Astrocyte (in vitro differentiated cells and primary cell): ENCODE measurements around the gene PELO. TPM values are rescaled to one million over a fixed set of nuclear protein-coding genes. Genes with fewer than 3 reads are reported as not detected.
A peak's percentile ranks its signal among the peaks of the same experiment; 100 is the strongest.

ENCODE experiments used
- DNase-seq: peaks from one replicate; pipeline ENCODE4 v3.0.0-alpha.2; 2010; ENCODE audit warnings: low read depth
- FAIRE-seq: peaks from 2 replicates; lab custom pipeline; 2011; peaks lifted over from hg19 to GRCh38; lab: Jason Lieb, UNC
- H2AFZ ChIP-seq: 2 replicates; pipeline ENCODE4 v1.6.0; 2012; ENCODE audit warnings: low read depth, low read length, inconsistent platforms
- H3K27ac ChIP-seq: 2 replicates; pipeline ENCODE4 v1.5.1; 2011; ENCODE audit warnings: low read depth, low read length, inconsistent platforms
- H3K27me3 ChIP-seq: 2 replicates; pipeline ENCODE4 v1.6.0; 2011; ENCODE audit warnings: low read length, inconsistent platforms; ENCODE audit not compliant: insufficient read depth
- H3K36me3 ChIP-seq: 2 replicates; pipeline ENCODE4 v1.5.1; 2011; ENCODE audit warnings: low read length, inconsistent platforms; ENCODE audit not compliant: insufficient read depth
- H3K4me1 ChIP-seq: 2 replicates; pipeline ENCODE4 v1.5.1; 2011; ENCODE audit warnings: low read length, inconsistent platforms; ENCODE audit not compliant: insufficient read depth
- H3K4me2 ChIP-seq: 2 replicates; pipeline ENCODE4 v1.6.0; 2012; ENCODE audit warnings: low read length, inconsistent platforms
- H3K4me3 ChIP-seq: 2 replicates; pipeline ENCODE4 v1.5.1; 2011; ENCODE audit warnings: low read depth, mild to moderate bottlenecking, low read length, inconsistent platforms; ENCODE audit not compliant: insufficient read depth
- H3K79me2 ChIP-seq: 2 replicates; pipeline ENCODE4 v1.6.0; 2012; ENCODE audit warnings: mild to moderate bottlenecking, low read length, inconsistent platforms; ENCODE audit not compliant: insufficient read depth
- H3K9ac ChIP-seq: 2 replicates; pipeline ENCODE4 v1.6.0; 2012; ENCODE audit warnings: mild to moderate bottlenecking, low read length, inconsistent platforms
- H3K9me3 ChIP-seq: 2 replicates; pipeline ENCODE4 v1.5.1; 2012; ENCODE audit warnings: low read depth, mild to moderate bottlenecking, low read length, inconsistent platforms; ENCODE audit not compliant: insufficient read depth
- H4K20me1 ChIP-seq: 2 replicates; pipeline ENCODE4 v1.6.0; 2012; ENCODE audit warnings: low read length, inconsistent platforms; ENCODE audit not compliant: insufficient read depth
- H3K27ac Mint-ChIP-seq: one replicate; pipeline ENCODE4 v1.8.0; 2021; ENCODE audit warnings: mild to moderate bottlenecking, mixed read lengths; ENCODE audit not compliant: unreplicated experiment
- H3K27me3 Mint-ChIP-seq: one replicate; pipeline ENCODE4 v1.8.0; 2021; ENCODE audit warnings: low read depth, mixed read lengths; ENCODE audit not compliant: unreplicated experiment
- H3K36me3 Mint-ChIP-seq: one replicate; pipeline ENCODE4 v1.8.0; 2021; ENCODE audit warnings: low read depth, mixed read lengths; ENCODE audit not compliant: unreplicated experiment
- H3K4me1 Mint-ChIP-seq: one replicate; pipeline ENCODE4 v1.8.0; 2021; ENCODE audit warnings: low read depth, mixed read lengths; ENCODE audit not compliant: unreplicated experiment
- H3K4me3 Mint-ChIP-seq: one replicate; pipeline ENCODE4 v1.8.0; 2021; ENCODE audit warnings: mild to moderate bottlenecking, moderate library complexity, mixed read lengths; ENCODE audit not compliant: unreplicated experiment
- H3K9me3 Mint-ChIP-seq: one replicate; pipeline ENCODE4 v1.8.0; 2021; ENCODE audit warnings: mild to moderate bottlenecking, mixed read lengths; ENCODE audit not compliant: unreplicated experiment
- EZH2 ChIP-seq: IDR thresholded peaks from 2 replicates; pipeline ENCODE4 v1.6.1; 2012; ENCODE audit warnings: mild to moderate bottlenecking, low read length, inconsistent platforms; ENCODE audit not compliant: insufficient read depth
- total RNA-seq: library from RNA; stranded (reverse); gene quantifications from 2 replicates; pipeline ENCODE4 v1.2.1, GENCODE V29; 2021
- TF ChIP-seq, protein P1 (sequence below): IDR thresholded peaks from 2 replicates; pipeline ENCODE4 v1.5.1; 2011; ENCODE audit warnings: low read depth, mild to moderate bottlenecking, inconsistent platforms, low read length, moderate library complexity; ENCODE audit not compliant: insufficient read depth

Gene PELO
- total RNA-seq, 1 donor from 2014 or later = 75.8 TPM

DNA sequence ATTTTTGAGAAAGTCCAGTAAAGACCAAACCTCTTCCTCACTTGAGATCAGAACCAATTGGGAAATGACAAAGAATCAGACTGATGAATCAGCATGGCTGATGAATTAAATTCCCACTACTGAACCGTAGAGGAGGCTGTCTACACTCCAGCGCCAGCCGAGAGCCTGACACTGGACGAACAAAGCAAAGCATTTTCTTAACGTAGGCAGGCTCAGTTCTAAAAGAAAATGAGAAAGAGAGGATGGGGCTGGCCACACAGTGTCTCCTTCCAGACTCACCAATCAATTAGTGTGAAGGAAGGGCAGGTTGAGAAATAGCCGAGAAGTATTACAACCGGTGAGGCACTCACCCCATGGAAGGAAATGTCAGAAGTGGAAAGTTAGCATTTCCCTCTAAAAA lies 49.4 kb downstream of the PELO start:
- TF ChIP-seq, protein P1, sequence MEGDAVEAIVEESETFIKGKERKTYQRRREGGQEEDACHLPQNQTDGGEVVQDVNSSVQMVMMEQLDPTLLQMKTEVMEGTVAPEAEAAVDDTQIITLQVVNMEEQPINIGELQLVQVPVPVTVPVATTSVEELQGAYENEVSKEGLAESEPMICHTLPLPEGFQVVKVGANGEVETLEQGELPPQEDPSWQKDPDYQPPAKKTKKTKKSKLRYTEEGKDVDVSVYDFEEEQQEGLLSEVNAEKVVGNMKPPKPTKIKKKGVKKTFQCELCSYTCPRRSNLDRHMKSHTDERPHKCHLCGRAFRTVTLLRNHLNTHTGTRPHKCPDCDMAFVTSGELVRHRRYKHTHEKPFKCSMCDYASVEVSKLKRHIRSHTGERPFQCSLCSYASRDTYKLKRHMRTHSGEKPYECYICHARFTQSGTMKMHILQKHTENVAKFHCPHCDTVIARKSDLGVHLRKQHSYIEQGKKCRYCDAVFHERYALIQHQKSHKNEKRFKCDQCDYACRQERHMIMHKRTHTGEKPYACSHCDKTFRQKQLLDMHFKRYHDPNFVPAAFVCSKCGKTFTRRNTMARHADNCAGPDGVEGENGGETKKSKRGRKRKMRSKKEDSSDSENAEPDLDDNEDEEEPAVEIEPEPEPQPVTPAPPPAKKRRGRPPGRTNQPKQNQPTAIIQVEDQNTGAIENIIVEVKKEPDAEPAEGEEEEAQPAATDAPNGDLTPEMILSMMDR = peak; percentile 17
- no peak for TF ChIP-seq EZH2
- Mint-ChIP-seq H3K9me3 (no peaks in the 10 kb centered on the region), H3K27ac (peak overlapping the region; percentile 75), H3K4me3 (no peak overlapping the region), H3K36me3 (no peaks in the 10 kb centered on the region), H3K4me1 (peaks cover 27% of the 10 kb centered on the region), H3K27me3 (no peaks in the 10 kb centered on the region)
- Histone ChIP-seq H3K4me2 (peak overlapping the region; percentile 79), H4K20me1 (no peaks in the 10 kb centered on the region), H3K27me3 (no peaks in the 10 kb centered on the region), H3K9ac (peak overlapping the region; percentile 73), H3K9me3 (no peaks in the 10 kb centered on the region), H3K4me3 (peak overlapping the region; percentile 24), H3K36me3 (no peaks in the 10 kb centered on the region), H3K27ac (peak overlapping the region; percentile 78), H2AFZ (peak overlapping the region; percentile 46), H3K4me1 (peaks cover 26% of the 10 kb centered on the region), H3K79me2 (no peaks in the 10 kb centered on the region)
- no peak for FAIRE-seq
- DNase-seq = peak; percentile 64

Other genes starting within 250 kb of the PELO start
- 73.7 and 83.1 TPM in 2 replicates for gene ITGA1, start within 50 bp of the PELO start, total RNA-seq
- 20.1 and 35.9 TPM in 2 replicates for gene ITGA2, start 201.4 kb downstream of the PELO start, total RNA-seq